ENCODE results near the gene CSH1.
"Not testable (repeated sequence)": the region's sequence is repeated elsewhere in the genome, so short reads cannot be mapped to it uniquely, and the experiment has no call there.

CSH1 gene

GRCh38 chr17:63896524-63897354 is at the start of gene CSH1:
TSS of gene CSH1 (minus strand) at chr17:63896574. CDS start at chr17:63896511, 63 bp downstream.
- not testable (repeated sequence) for DNase-seq (ENCODE audit: low spot score)

GRCh38 chr17:63945784-63946439 is 49.5 kb upstream of the CSH1 start:
- no peak for DNase-seq (ENCODE audit: low spot score)

- no peak for DNase-seq (ENCODE audit: low spot score)
Measured at GRCh38 chr17:63944736-63945499, 48.5 kb upstream of the CSH1 start.

GRCh38 chr17:63943745-63944144 is 47.4 kb upstream of the CSH1 start:
- DNase-seq (ENCODE audit: low spot score): no peak

- DNase-seq (ENCODE audit: low spot score): no peak
Measured at GRCh38 chr17:63942309-63942985, 46.1 kb upstream of the CSH1 start.

GRCh38 chr17:63941751-63942150 is 45.4 kb upstream of the CSH1 start:
- no peak for DNase-seq (ENCODE audit: low spot score)

GRCh38 chr17:63941162-63941561 is 44.8 kb upstream of the CSH1 start:
- DNase-seq (ENCODE audit: low spot score): no peak

- no peak for DNase-seq (ENCODE audit: low spot score)
Measured at GRCh38 chr17:63940584-63940983, 44.2 kb upstream of the CSH1 start.

GRCh38 chr17:63939884-63940283 is 43.5 kb upstream of the CSH1 start:
- no peak for DNase-seq (ENCODE audit: low spot score)

- DNase-seq (ENCODE audit: low spot score): no peak
Measured at GRCh38 chr17:63939401-63939800, 43.0 kb upstream of the CSH1 start.

- DNase-seq (ENCODE audit: low spot score): no peak
Measured at GRCh38 chr17:63937920-63938319, 41.5 kb upstream of the CSH1 start.

- DNase-seq (ENCODE audit: low spot score): no peak
Measured at GRCh38 chr17:63937319-63937718, 40.9 kb upstream of the CSH1 start.

- DNase-seq (ENCODE audit: low spot score): no peak
Measured at GRCh38 chr17:63934183-63935112, 38.1 kb upstream of the CSH1 start.

GRCh38 chr17:63933598-63933997 is 37.2 kb upstream of the CSH1 start:
- no peak for DNase-seq (ENCODE audit: low spot score)

- DNase-seq (ENCODE audit: low spot score): no peak
Measured at GRCh38 chr17:63932721-63933120, 36.3 kb upstream of the CSH1 start.

GRCh38 chr17:63931981-63932561 is 35.7 kb upstream of the CSH1 start, which contains the start of gene CD79B:
TSS of gene CD79B (minus strand) at chr17:63932331. CDS start at chr17:63932261, 70 bp downstream.
- DNase-seq (ENCODE audit: low spot score): no peak

- no peak for DNase-seq (ENCODE audit: low spot score)
Measured at GRCh38 chr17:63930951-63931575, 34.7 kb upstream of the CSH1 start.

- DNase-seq (ENCODE audit: low spot score): no peak
Measured at GRCh38 chr17:63929860-63930766, 33.7 kb upstream of the CSH1 start.

All from D341Med (cell line).